ENCODE data around the gene TMEM255B.

The TMEM255B gene

DNA sequence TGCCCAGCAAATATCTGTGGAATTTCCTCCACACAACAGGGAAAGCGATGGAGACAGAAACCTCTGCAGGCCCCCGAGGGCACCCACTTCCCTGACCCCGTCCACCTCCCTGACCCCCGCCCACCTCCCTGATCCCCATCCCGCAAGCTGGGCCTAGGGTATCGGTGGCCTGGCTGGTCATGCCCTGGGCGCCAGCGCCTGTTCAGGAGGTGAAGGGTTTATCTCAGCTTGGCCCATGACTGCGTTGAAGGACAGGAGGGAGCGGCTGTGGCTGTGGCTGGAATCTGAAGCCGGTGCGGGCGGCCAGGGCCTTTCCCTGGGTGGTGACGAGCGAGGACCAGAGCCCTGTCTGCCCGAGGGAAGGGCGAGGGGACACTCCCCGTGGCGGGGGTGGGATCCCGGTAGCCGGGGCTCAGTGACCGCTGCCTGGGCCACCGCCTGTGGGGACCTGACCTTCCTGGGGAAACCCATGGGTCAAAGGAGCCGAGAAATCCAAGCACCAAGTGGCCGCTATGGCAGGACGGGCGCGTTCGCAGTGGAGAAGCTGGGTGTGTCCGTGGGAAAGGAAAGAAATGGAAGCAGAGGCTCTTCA lies 84.1 kb downstream of the TMEM255B start:
- H3K27ac ChIP-seq: no peak overlapping the region
- no peak for DNase-seq (ENCODE audit: low read depth, low spot score)

- no peak for DNase-seq (ENCODE audit: low read depth, low spot score)
- H3K27ac ChIP-seq: no peak overlapping the region
Measured at GRCh38 chr13:113843864-113844556, 85.0 kb downstream of the TMEM255B start.

GRCh38 chr13:113845055-113845454 lies 86.0 kb downstream of the TMEM255B start:
- DNase-seq (ENCODE audit: low read depth, low spot score): no peak
- no peak overlapping the region for H3K27ac ChIP-seq

DNA sequence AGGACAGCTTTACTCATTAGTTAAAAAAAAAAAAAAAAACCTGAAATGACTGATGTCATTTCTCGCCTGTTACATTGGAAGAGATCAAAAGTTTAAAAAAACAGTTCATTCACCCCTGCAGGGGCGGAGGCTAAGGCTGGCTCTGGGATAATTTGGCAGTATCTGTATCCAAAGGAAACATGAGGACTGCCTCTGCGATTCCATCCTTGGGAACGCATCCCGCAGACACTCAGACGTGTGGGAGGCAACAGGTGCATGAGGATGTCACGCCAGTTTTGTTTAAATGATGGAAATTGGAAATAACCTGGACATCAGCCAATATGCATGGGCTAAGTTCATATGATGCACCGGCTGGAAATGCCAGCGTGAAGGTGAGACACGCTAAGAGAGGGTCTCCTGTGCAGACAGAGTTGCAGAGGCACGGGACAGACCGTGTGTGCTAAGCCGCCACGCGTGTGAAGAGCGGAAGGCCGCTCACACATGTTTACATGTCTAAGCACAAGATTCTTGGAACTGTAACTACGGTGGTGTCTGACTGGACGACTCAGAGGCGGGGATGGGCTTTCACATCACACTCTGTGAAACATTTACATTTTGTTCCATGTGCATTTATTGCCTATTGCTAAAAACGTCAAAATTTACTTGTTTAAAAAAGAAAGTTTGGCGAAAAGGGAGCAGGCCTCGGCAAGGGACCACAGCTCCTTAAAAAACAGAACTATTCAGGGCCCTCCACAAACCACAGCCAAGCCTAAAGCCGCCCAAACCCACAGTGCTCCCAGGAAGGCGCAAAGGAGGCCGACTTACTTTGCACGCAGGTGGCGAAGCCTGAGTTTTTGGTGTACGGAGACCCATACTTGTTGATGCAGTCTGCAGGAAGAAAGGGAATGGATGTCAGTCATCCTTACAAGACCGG lies 87.0 kb downstream of the TMEM255B start:
- H3K27ac ChIP-seq: no peak overlapping the region
- DNase-seq (ENCODE audit: low read depth, low spot score): no peak

DNA sequence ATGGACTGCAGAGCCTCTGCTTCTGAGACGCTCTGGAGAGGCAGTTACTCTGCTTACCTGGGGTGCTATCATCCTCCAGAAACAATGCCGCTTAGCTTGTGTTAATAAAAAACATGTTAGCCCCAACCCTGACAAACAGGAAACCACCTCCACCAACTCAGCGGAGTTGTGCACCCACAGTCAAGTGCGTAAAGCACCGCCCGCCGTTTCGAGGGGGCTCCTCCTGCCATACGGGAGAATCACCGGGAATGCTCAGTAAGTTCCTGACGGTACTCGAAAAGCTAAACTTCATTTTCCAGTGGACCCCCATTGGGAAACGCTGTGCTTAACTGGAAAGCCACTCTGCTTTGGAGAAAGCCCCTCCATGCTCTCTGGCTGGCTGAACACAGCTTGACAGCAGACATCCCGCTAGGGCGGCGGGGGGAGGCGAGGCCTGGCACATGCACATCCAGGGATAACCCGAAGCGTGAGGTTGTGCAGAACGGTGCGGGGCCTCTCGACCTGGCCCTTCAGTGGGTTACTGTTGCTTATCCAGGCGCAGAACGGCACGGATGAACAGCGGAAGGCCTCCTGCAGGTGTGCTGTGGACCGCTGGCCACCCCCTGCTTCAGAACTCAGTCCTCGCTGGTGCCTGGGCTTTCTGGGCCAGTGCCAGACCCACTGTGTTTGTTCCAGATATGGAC lies 87.8 kb downstream of the TMEM255B start:
- no peak for DNase-seq (ENCODE audit: low read depth, low spot score)
- no peak overlapping the region for H3K27ac ChIP-seq

GRCh38 chr13:113848020-113848419 lies 89.0 kb downstream of the TMEM255B start:
- peak overlapping the region; percentile 80 for H3K27ac ChIP-seq
- DNase-seq (ENCODE audit: low read depth, low spot score): no peak

DNA sequence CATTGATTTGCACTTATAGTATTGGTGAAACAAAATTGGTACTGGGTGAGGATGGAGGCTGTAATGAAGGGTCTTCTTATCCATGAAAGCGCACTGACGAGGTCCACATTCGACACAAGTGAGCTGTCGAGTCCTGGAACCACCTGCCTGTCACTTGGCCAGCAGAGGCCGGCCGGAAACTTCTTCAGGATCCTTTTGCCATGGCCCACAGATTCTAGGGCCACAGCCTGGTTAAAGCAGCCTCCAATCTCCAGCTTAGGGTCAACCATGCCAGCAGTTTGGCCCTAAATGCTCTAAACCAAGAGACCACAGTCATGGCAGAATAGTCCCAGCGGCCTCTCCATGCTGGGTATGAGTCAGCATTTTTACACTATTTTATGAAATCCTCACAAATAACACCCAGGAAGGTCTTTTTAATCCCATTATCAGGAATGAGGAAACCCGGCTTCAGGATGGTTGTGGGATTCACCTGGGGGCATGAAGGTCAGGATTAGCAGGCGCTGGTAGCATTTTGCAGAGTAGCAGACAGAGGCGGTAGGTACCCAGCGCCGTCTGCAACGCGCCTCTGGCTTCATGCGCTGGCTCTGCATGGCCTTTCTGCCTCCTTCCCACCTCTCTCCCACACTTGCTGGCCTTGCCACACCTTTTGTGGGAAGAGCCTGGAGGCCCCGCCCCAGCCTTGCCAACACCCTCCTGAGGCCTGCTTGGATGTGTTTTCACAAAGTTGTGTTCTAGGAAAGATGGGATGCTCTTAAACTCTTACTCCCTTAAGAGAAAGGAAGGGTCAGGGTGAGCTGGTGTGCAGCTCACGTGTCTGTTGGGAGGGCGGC lies 89.6 kb downstream of the TMEM255B start:
- peak overlapping the region; percentile 80 for H3K27ac ChIP-seq
- no peak for DNase-seq (ENCODE audit: low read depth, low spot score)

DNA sequence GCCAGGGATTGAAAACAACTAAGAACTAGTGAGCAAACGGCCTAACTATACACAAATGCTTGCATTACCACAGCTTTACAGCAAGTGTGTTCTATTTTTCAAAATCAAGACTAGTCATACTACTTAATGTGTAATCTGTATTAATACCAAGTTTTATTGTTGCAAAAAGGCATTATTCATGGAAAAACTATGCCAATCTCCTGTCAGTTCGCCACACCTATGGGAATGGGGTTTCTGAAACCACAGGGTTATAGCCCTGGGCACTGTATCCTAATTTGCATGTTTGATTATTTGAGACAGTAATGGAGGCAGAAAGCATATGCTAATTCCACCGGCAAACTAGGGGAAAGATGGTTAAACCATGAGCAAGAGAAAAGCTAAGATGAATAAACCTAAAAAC lies 90.5 kb downstream of the TMEM255B start:
- DNase-seq (ENCODE audit: low read depth, low spot score): peak; percentile 27
- peak overlapping the region; percentile 80 for H3K27ac ChIP-seq

DNA sequence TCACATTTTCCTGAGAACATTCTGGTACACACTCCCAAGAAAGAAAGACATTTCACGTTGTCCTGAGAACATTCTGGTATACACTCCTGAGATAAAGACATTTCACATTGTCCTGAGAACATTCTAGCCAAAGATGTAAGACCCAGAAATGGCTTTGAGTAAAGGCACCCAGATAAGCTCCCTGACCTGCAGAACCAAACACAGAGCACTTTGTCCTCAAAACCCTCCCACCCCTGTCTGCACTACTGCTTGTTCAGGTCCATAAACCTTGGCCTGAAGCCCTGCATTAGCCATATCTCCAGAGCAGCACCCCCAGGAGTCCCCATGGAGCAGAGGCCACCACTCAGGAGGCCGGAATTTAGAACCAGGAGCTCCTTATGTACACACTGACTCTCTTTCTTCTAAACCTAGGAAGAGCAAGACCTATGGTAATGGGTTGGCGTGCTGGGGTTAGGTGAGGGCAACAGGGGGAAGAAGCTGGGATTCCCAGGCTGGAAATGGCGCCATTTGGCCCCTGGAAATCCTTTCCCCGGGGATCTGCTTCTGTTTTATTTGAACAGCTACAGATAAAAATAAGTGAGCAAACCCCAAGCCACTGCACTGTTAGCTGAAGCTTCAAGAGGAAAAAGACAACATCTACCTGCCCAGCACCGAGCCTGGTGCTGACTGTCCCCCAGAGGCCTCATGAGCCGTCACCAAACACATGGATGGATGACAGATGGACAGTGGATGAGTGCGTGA lies 91.1 kb downstream of the TMEM255B start:
- no peak for DNase-seq (ENCODE audit: low read depth, low spot score)
- H3K27ac ChIP-seq: peak overlapping the region; percentile 80

DNA sequence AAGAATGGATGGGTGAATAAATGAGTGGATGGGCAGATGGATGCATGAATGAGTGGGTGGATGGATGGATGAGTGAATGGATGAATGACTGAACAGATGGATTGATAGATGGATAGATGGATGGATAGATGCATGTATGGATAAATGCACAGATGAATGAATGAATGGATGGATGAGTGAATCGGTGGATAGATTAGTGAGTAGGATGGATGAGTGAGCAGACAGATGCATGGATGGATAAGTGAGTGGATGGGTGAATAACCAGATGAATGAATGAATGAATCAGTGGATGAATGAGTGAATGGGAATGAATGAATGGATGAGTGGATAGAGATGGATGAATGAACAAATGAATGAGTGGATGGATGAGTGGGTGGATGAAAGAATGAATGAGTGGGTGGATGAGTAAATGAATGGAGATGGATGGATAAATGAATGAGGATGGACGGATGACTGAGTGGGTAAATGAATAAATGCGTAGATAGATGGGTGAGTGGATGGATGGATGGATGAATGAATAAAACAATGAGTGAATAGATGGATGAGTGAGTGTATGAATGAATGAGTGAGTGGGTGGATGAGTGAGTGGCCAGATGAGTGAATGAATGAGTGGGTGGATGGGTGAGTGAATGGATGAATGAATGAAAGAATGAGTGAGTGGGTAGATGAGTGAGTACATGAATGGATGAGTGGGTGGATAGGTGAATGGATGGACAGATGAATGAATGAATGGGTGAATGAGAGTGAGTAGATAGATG lies 91.9 kb downstream of the TMEM255B start:
- no peak overlapping the region for H3K27ac ChIP-seq
- DNase-seq (ENCODE audit: low read depth, low spot score): no peak

- H3K27ac ChIP-seq: no peak overlapping the region
- no peak for DNase-seq (ENCODE audit: low read depth, low spot score)
Measured at GRCh38 chr13:113851480-113851803, 92.4 kb downstream of the TMEM255B start.

- DNase-seq (ENCODE audit: low read depth, low spot score): no peak
Measured at GRCh38 chr13:113851826-113852535, 93.0 kb downstream of the TMEM255B start.

DNA sequence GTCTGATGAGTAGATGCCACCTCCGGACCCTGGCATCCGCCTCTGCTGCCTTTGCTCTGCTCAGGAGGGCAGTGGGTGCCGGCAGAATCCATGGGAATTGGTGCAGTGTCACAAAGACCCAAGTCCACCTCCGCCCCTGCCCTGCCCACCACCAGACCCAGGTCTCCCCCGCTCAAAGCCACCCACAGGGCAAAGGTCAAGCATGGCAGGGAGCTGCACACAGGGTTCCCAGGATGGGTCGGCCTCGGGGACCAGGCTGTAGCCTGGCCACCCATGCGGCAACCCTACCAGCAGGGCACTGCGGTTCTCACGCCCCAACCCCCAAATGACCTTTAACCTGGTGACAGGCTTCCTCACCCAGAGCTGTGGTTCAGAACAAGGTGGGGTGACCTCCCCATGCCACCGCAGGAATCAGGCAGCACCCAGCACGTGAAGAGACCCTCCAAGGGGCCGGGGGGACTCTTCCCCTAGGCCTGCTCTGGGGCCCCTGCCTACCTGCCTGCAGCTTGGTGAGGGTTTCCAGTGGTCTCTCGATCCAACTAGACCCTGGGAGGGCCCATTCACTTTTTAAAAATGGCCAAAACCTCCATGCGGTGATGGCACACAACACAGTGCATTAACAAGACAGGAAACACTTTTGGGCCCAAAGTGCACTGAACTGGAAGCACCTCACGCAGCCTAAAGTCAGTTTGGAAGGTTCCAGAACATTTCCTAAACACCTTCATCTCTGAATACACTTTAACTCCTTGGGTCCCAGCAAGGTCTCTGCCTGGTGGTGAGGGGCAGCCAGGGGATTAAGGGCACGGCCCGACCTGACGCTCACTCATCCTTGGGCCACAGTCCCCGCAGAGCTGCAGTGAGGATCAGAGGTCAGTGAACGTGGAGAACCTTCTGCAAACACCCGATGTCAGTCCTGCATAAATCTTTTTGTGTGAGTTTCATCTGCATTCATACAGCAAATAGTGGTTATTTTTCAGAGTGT lies 93.8 kb downstream of the TMEM255B start:
- H3K27ac ChIP-seq: no peak overlapping the region
- no peak for DNase-seq (ENCODE audit: low read depth, low spot score)

More at GRCh38 chr13:113851826-113852535, 93.0 kb downstream of the TMEM255B start:
- H3K27ac ChIP-seq: no peak overlapping the region

- DNase-seq (ENCODE audit: low read depth, low spot score): no peak
- no peak overlapping the region for H3K27ac ChIP-seq
Measured at GRCh38 chr13:113853518-113854237, 94.7 kb downstream of the TMEM255B start.

GRCh38 chr13:113854238-113855011 lies 95.4 kb downstream of the TMEM255B start:
- DNase-seq (ENCODE audit: low read depth, low spot score): no peak
- no peak overlapping the region for H3K27ac ChIP-seq
